Ovary (tissue), 9 donors: ENCODE measurements around the gene MARCKS. TPM values are rescaled to one million over a fixed set of nuclear protein-coding genes. Genes with fewer than 3 reads are reported as not detected.

Source experiments
- DNase-seq, 5 donors: peaks; one replicate each; pipeline ENCODE4 v3.0.0-alpha.2; 2019 to 2020
- H3K27ac ChIP-seq, 2 donors: fragments of 200-600 bp; one replicate each; pipeline versions ENCODE4 v1.5.1 to v1.8.0; 2019 to 2022
- H3K27me3 ChIP-seq: fragments of 200-600 bp; one replicate; pipeline ENCODE4 v1.8.0; 2022
- H3K36me3 ChIP-seq: fragments of 200-600 bp; sonication (generic); one replicate; pipeline ENCODE4 v1.5.1; 2019
- H3K4me1 ChIP-seq: one replicate; pipeline ENCODE4 v1.8.1; 2013; ENCODE audit warnings: mild to moderate bottlenecking, moderate library complexity; ENCODE audit not compliant: insufficient read depth
- H3K4me3 ChIP-seq: fragments of 200-600 bp; sonication (generic); one replicate; pipeline ENCODE4 v1.5.1; 2017
- H3K9me3 ChIP-seq, 2 donors: fragments of 200-600 bp in 1 of 2; sonication (generic) in 1 of 2; one replicate each; pipeline versions ENCODE4 v1.5.1 to v1.8.1; 2013 to 2019; ENCODE audit warnings: mild to moderate bottlenecking in 1 of 2, moderate library complexity in 1 of 2
- EP300 ChIP-seq: sonication (generic); formaldehyde crosslinking; IDR thresholded peaks from one replicate; pipeline ENCODE4 v1.6.1; 2017; ENCODE audit warnings: antibody characterized with exemption
- POLR2A ChIP-seq: fragments of 450-650 bp; IDR thresholded peaks from one replicate; pipeline ENCODE4 v1.6.1; 2017; ENCODE audit warnings: antibody characterized with exemption, mild to moderate bottlenecking, moderate library complexity
- WGBS, 3 donors: extraction: QIAGEN DNeasy Blood & Tissue Kit in 1 of 3; methylation state at CpG; one replicate each; pipeline versions ENCODE4 v1.1.5 to v1.1.7; 2013 to 2017; 5-methylcytosine and 5-hydroxymethylcytosine counted together
- intact Hi-C, 4 donors: fragments of 100-400 bp; cut with DNase I; formaldehyde crosslinking; loops; one replicate each; pipeline versions ENCODE4 v1.11.0 to v1.15.1; 2022 to 2023
- polyA plus RNA-seq, 2 donors: library from polyadenylated mRNA; stranded (reverse); fragments of 200-250 nt in 1 of 2; fragments of 350-450 nt in 1 of 2; fragmentation: Illumina TruSeq in 1 of 2; extraction: RNeasy Lipid Tissue Mini Kit (QIAGEN cat#74804) in 1 of 2; gene quantifications; one replicate each; pipeline ENCODE4 v1.2.3, GENCODE V29; 2013 to 2014
- total RNA-seq, 7 donors: library from RNA; depleted of rRNA in 2 of 7; stranded (reverse); fragments of >200 nt in 2 of 7; fragmentation: NEBNext Ultra II Directional in 3 of 7; extraction: Animal tissue kit (Norgen Biotek cat#: 25700) in 3 of 7; gene quantifications; one replicate each; pipeline versions ENCODE4 v1.1.0 to v1.2.4, GENCODE V29; 2016 to 2023
- TF ChIP-seq, protein P1 (sequence below), 3 donors: fragments of 450-650 bp in 2 of 3; fragments of 200-600 bp in 1 of 3; IDR thresholded peaks; one replicate each; pipeline versions ENCODE4 v1.5.1 to v1.8.0; 2016 to 2022; ENCODE audit warnings: antibody characterized with exemption in 3 of 3, mild to moderate bottlenecking in 1 of 3
- donor health status: DM: no; HTN: no; CAD: no; lungs with moderate emphysema.
- donor health status: DM: no; HTN: no; CAD: no.
- donor health status: Bipolar disorder and iron deficiency.
- donor health status: DM: yes; HTN: yes; CAD: no.
- donor health status: DM: no; HTN: no; CAD: no.
- donor health status: DM: yes; HTN: yes; CAD: no.

MARCKS gene
- total and polyA plus RNA-seq, 9 donors = 29.1 to 106 (median 61.4) TPM

DNA sequence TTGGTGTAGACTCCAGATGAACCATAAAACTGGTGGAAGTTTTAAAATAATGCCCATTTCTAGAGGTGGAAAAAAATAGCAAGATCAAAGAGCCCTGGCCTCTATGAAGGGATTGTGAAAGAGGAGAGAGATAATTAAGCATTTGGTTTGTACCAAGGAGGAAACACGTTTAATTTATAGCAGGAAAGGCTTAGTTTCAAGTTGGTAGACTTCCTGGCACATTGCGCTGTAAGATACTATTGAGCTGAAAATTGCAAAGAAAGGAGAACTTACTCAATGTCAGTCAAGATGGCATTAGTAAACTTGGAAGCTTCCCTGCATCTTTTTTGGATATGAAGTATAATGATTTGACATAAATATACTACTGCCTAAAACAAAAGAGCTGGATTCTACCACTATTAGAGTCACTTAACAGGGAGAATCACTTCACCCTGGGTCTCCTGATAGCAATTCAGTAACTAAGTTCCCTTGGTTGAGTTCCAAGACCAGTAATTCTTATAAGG, 24.4 kb downstream of the MARCKS start:
- WGBS, 3 donors = 45 to 48% (median 47%) methylated on average over 2 of the region's 2 CpGs
- TF ChIP-seq, protein P1, sequence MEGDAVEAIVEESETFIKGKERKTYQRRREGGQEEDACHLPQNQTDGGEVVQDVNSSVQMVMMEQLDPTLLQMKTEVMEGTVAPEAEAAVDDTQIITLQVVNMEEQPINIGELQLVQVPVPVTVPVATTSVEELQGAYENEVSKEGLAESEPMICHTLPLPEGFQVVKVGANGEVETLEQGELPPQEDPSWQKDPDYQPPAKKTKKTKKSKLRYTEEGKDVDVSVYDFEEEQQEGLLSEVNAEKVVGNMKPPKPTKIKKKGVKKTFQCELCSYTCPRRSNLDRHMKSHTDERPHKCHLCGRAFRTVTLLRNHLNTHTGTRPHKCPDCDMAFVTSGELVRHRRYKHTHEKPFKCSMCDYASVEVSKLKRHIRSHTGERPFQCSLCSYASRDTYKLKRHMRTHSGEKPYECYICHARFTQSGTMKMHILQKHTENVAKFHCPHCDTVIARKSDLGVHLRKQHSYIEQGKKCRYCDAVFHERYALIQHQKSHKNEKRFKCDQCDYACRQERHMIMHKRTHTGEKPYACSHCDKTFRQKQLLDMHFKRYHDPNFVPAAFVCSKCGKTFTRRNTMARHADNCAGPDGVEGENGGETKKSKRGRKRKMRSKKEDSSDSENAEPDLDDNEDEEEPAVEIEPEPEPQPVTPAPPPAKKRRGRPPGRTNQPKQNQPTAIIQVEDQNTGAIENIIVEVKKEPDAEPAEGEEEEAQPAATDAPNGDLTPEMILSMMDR (IDR thresholded peaks at IDR 0.05) = no peak
- TF ChIP-seq POLR2A (no peak), EP300 (no peak)
- H3K27me3 ChIP-seq = no peaks in the 10 kb centered on the region

DNA sequence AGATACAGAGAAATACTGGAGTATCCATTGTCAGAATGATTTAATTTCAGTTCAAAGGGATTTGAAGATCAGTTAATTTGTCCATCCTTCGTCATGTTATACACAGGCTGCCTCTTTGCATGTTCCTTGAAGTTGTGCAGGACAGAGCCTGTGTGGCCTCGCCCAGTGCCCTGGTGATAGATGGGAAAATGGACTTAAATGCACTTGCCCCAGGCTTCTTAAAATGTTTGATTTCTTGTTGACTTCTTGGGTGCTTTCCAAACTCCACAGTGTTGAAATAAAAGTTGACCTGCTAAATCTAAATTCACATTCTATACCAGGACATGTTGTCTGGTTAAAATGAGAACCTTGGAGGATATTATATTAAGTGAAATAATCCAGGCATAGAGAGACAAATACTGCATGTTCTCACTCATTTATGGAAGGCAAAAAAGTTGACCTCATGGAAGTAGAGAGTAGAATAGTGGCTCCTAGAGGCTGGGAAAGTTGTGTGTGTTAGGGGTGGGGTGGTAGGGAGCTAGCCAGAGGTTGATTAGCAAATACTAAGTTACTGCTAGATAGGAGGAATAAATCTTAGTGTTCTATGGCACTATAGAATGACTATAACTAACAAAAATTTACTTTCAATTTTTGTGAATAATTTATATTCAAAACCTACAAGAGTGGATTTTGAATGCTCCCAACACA, 25.3 kb downstream of the MARCKS start:
- WGBS, 3 donors = 92 to 99% (median 92%) methylated on average over 2 of the region's 2 CpGs
- no peak overlapping the region for H3K27ac ChIP-seq
- H3K36me3 ChIP-seq = no peaks in the 10 kb centered on the region
- intact Hi-C loops = no loop called here
- H3K27me3 ChIP-seq = no peaks in the 10 kb centered on the region
- no peak overlapping the region for H3K4me3 ChIP-seq
- TF ChIP-seq EP300 (no peak), POLR2A (no peak)
- no peaks in the 10 kb centered on the region for H3K4me1 ChIP-seq
- no peaks in the 10 kb centered on the region for H3K9me3 ChIP-seq
- DNase-seq = no peak

More for the DNA sequence above, 24.4 kb downstream of the MARCKS start:
- intact Hi-C loops = no loop called here
- no peaks in the 10 kb centered on the region for H3K9me3 ChIP-seq
- H3K36me3 ChIP-seq = no peaks in the 10 kb centered on the region
- H3K4me1 ChIP-seq = no peaks in the 10 kb centered on the region
- no peak overlapping the region for H3K27ac ChIP-seq
- no peak overlapping the region for H3K4me3 ChIP-seq
- no peak for DNase-seq

DNA sequence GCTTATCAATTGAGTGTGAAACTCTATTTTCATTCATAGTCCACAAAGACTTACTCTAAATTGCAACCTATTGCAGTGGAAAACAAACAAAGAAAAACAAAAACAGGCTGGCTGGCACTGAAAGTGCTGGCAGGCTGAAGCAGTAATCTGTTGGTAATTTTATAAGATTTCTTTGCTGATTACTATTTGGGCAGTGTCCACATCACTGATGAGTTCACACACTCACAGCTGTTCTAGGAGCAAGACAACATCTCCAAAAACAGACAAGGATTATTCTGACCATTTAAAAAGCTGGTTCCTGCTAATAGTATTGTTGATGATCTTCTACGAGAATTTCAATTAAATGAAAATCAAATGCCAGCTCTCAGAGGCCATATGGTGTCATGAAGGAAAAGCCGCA, 26.9 kb downstream of the MARCKS start:
- no peaks in the 10 kb centered on the region for H3K9me3 ChIP-seq
- H3K4me1 ChIP-seq = no peaks in the 10 kb centered on the region
- TF ChIP-seq POLR2A (no peak), EP300 (no peak)
- TF ChIP-seq, protein P1 (IDR thresholded peaks at IDR 0.05) = no peak
- no peak overlapping the region for H3K4me3 ChIP-seq
- WGBS, 3 donors = 87 to 89% (median 87%) methylated on average over 2 of the region's 2 CpGs
- H3K36me3 ChIP-seq = no peaks in the 10 kb centered on the region
- H3K27me3 ChIP-seq = no peaks in the 10 kb centered on the region
- H3K27ac ChIP-seq = no peak overlapping the region
- DNase-seq = no peak
- intact Hi-C loops = no loop called here

DNA sequence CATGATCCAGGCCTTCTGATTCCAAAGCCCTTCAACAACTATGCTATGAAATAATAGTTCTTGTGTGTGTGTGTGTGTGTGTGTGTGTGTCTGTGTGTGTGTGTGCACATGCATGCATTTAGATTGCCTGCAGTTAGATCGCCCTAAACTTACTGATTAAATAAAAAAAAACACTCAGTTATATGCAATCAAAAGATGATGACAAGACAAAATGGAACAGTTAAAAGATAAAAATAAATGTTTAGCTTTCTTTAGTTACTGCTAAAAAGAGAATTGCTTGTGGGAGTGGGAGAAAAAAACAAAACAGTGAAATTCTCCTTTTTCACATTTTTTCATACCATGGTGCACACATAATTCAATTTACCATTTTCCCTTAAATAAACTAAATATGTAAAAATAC, 29.4 kb downstream of the MARCKS start:
- no peaks in the 10 kb centered on the region for H3K4me1 ChIP-seq
- H3K4me3 ChIP-seq = no peak overlapping the region
- intact Hi-C loops = no loop called here
- no peak for DNase-seq
- H3K27ac ChIP-seq = no peak overlapping the region
- TF ChIP-seq, protein P1 (IDR thresholded peaks at IDR 0.05) = no peak
- no peak for TF ChIP-seq EP300
- TF ChIP-seq POLR2A = no peak
- no peaks in the 10 kb centered on the region for H3K27me3 ChIP-seq
- 73 to 82% (median 79%) methylated on average over 1 of the region's 1 CpG for WGBS, 3 donors
- H3K36me3 ChIP-seq = no peaks in the 10 kb centered on the region
- no peaks in the 10 kb centered on the region for H3K9me3 ChIP-seq

DNA sequence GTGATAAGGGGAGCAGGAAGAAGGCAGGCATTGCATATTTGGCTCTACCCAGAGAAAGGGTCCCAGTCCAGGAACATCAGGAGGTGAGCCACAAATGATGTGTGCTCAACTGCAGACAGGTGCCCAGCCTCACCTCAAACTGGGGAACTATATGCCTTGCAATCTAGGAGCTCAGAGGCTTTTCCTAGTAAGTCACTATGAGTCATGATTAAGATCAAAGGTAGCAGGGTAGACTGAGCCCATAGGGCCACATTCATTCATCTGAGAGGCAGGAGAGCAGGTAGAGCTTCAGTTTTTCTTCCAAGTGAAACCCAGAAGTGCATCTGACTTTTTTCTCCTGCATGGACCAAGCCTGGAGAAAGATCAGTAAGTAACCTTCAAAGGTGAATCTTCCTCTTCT, 31.3 kb downstream of the MARCKS start:
- Histone ChIP-seq H3K36me3 (no peaks in the 10 kb centered on the region), H3K9me3 (no peaks in the 10 kb centered on the region), H3K4me3 (no peak overlapping the region), H3K27me3 (no peaks in the 10 kb centered on the region), H3K27ac (no peak overlapping the region), H3K4me1 (no peaks in the 10 kb centered on the region)
- no peak for TF ChIP-seq EP300
- TF ChIP-seq POLR2A = no peak
- TF ChIP-seq, protein P1 (IDR thresholded peaks at IDR 0.05) = no peak
- DNase-seq = no peak
- intact Hi-C loops = no loop called here
